Adrenal gland (tissue), 5 donors: ENCODE data around the gene FSD1.

Experiments used
- CTCF ChIP-seq, 6 experiments: fragments of 450-650 bp in 4 of 6; fragments of 200-600 bp in 2 of 6; sonication (generic) in 1 of 6; IDR thresholded peaks; 1 replicate in 5 of 6; 2 replicates in 1 of 6; pipeline versions ENCODE4 v1.5.1 to v1.8.0; 2016 to 2021; ENCODE audit warnings: antibody characterized with exemption in 6 of 6, mild to moderate bottlenecking in 2 of 6, moderate library complexity in 1 of 6
- POLR2A ChIP-seq, 2 donors: fragments of 450-650 bp; IDR thresholded peaks; one replicate each; pipeline ENCODE4 v1.6.1; 2017; ENCODE audit warnings: antibody characterized with exemption in 2 of 2, mild to moderate bottlenecking in 2 of 2, moderate library complexity in 1 of 2
- donor health status: DM: no; HTN: no; CAD: no.

DNA sequence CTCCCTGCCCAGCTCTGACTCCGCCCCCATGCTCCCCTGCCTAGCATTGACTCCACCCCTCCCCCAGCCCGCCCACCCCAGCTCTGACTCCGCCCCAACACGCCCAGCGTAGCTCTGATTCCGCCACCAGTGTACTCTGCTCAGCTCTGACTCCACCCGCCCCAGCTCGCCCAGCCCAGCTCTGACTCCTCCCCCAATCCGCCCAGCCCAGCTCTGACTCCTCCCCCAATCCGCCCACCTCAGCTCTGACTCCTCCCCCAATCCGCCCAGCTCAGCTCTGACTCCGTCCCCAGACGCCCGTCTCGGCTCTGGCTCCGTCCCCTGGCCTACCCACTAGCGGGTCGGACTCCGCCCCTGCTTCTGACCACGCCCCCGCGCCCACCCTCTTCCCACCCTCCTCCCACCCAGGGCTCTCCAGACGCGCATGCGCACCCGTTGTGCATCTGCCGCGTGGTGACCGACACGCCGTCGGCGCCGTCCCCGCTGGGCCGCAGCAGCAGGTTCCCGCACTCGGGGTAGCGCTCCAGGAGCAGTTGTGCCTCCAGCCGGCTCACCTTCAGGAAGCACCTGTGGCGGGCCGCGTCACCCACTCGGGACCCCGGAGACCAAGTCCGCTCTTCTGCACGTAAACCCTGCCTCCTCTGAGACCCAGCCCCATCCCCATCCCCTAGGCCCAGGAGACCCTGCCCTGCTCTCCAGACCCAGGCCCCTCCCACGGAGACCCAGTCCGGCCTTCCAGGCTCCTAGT lies 24.0 kb downstream of the FSD1 start:
- TF ChIP-seq CTCF (IDR thresholded peaks at IDR 0.05) (peak in 1 of 6 experiments; percentile 11), POLR2A (IDR thresholded peaks at IDR 0.05) (peak in 1 of 2 donors; percentile 26)
